NCI-H187 (cell line): ENCODE results near the gene MSL3B.
"Not testable (repeated sequence)": the region's sequence is repeated elsewhere in the genome, so short reads cannot be mapped to it uniquely, and the experiment has no call there.

Experiments
- DNase-seq, 2 experiments: peaks; one replicate each; lab custom pipeline; 2025; lab: John Stamatoyannopoulos, UW

MSL3B gene

GRCh38 chr2:233867993-233868532, at the start of gene MSL3B:
MSL3B (minus strand) TSS chr2:233868386.
- DNase-seq: no peak

GRCh38 chr2:233917116-233917515, 48.9 kb upstream of the MSL3B start, which contains the start of gene TRPM8:
TRPM8 (plus strand) TSS chr2:233917373; CDS start chr2:233926538, 9,165 bp downstream.
- DNase-seq: no peak

GRCh38 chr2:233915128-233915527, 46.9 kb upstream of the MSL3B start:
- no peak for DNase-seq

- DNase-seq: no peak
These were observed 44.7 kb upstream of the MSL3B start for GRCh38 chr2:233912691-233913423.

- DNase-seq: no peak
These were observed 39.4 kb upstream of the MSL3B start for GRCh38 chr2:233907627-233908026.

- no peak for DNase-seq
These were observed 37.8 kb upstream of the MSL3B start for GRCh38 chr2:233905945-233906344.

- no peak for DNase-seq
These were observed 33.7 kb upstream of the MSL3B start for GRCh38 chr2:233901884-233902283.

GRCh38 chr2:233901367-233901766, 33.2 kb upstream of the MSL3B start:
- no peak for DNase-seq

GRCh38 chr2:233896253-233896652, 28.1 kb upstream of the MSL3B start:
- not testable (repeated sequence) for DNase-seq

- no peak for DNase-seq
These were observed 24.6 kb upstream of the MSL3B start for GRCh38 chr2:233892793-233893192.

- DNase-seq: no peak
These were observed 14.2 kb upstream of the MSL3B start for GRCh38 chr2:233882353-233882752.

- not testable (repeated sequence) for DNase-seq
These were observed 3.9 kb upstream of the MSL3B start for GRCh38 chr2:233872125-233872524.

- no peak for DNase-seq
These were observed 3.2 kb upstream of the MSL3B start for GRCh38 chr2:233871432-233871831.

GRCh38 chr2:233866479-233866878, 1.7 kb downstream of the MSL3B start:
- no peak for DNase-seq

GRCh38 chr2:233865838-233866237, 2.3 kb downstream of the MSL3B start:
- no peak for DNase-seq

GRCh38 chr2:233862261-233862768, 5.9 kb downstream of the MSL3B start:
- DNase-seq: no peak

- DNase-seq: no peak
These were observed 9.9 kb downstream of the MSL3B start for GRCh38 chr2:233858331-233858730.

- DNase-seq: no peak
These were observed 10.6 kb downstream of the MSL3B start for GRCh38 chr2:233857511-233858141.

GRCh38 chr2:233856184-233856583, 12.0 kb downstream of the MSL3B start:
- DNase-seq: no peak

- DNase-seq: no peak
These were observed 12.8 kb downstream of the MSL3B start for GRCh38 chr2:233855345-233855744.

GRCh38 chr2:233854241-233854981, 13.8 kb downstream of the MSL3B start, which contains the start of gene HJURP:
HJURP (minus strand) TSS chr2:233854535; CDS start chr2:233854500, 35 bp downstream.
- DNase-seq: peak; percentile 67 to 85

GRCh38 chr2:233853883-233854240, 14.3 kb downstream of the MSL3B start:
- DNase-seq: no peak
